HG03045 (cell line): ENCODE results near the gene KCNB1.

Source experiments
- ATAC-seq: cut with Tn5 transposase; IDR thresholded peaks from one replicate; pipeline ENCODE4 v1.9.1; 2021; ENCODE audit warnings: mild to moderate bottlenecking, moderate library complexity; ENCODE audit not compliant: unreplicated experiment

Gene KCNB1

GRCh38 chr20:49482621-49483017 lies at the start of gene KCNB1:
KCNB1 (minus strand) TSS chr20:49482668; CDS start chr20:49482480, 188 bp downstream.
- ATAC-seq = no peak

GRCh38 chr20:49529470-49529869 lies 47.0 kb upstream of the KCNB1 start:
- ATAC-seq = no peak

GRCh38 chr20:49526568-49526967 lies 44.1 kb upstream of the KCNB1 start:
- no peak for ATAC-seq

- ATAC-seq = no peak
These were observed 43.6 kb upstream of the KCNB1 start for GRCh38 chr20:49526056-49526455.

GRCh38 chr20:49523767-49524360 lies 41.4 kb upstream of the KCNB1 start:
- ATAC-seq = no peak

GRCh38 chr20:49521356-49521755 lies 38.9 kb upstream of the KCNB1 start:
- no peak for ATAC-seq

- ATAC-seq = no peak
These were observed 37.4 kb upstream of the KCNB1 start for GRCh38 chr20:49519777-49520359.

GRCh38 chr20:49519212-49519712 lies 36.8 kb upstream of the KCNB1 start:
- ATAC-seq = no peak

- no peak for ATAC-seq
These were observed 36.1 kb upstream of the KCNB1 start for GRCh38 chr20:49518576-49518975.

- no peak for ATAC-seq
These were observed 35.3 kb upstream of the KCNB1 start for GRCh38 chr20:49517805-49518100.

- no peak for ATAC-seq
These were observed 34.7 kb upstream of the KCNB1 start for GRCh38 chr20:49516916-49517804.

- ATAC-seq = no peak
These were observed 33.1 kb upstream of the KCNB1 start for GRCh38 chr20:49515586-49515985.

- ATAC-seq = no peak
These were observed 31.0 kb upstream of the KCNB1 start for GRCh38 chr20:49513517-49513916.

GRCh38 chr20:49513009-49513408 lies 30.5 kb upstream of the KCNB1 start:
- no peak for ATAC-seq

- no peak for ATAC-seq
These were observed 29.5 kb upstream of the KCNB1 start for GRCh38 chr20:49511788-49512525.

GRCh38 chr20:49510562-49511122 lies 28.2 kb upstream of the KCNB1 start:
- ATAC-seq = no peak

- ATAC-seq = no peak
These were observed 26.1 kb upstream of the KCNB1 start for GRCh38 chr20:49508435-49509199.

GRCh38 chr20:49507741-49508434 lies 25.4 kb upstream of the KCNB1 start:
- ATAC-seq = no peak

- ATAC-seq = no peak
These were observed 23.1 kb upstream of the KCNB1 start for GRCh38 chr20:49505518-49505917.

- no peak for ATAC-seq
These were observed 20.7 kb upstream of the KCNB1 start for GRCh38 chr20:49503176-49503575.
